Osteoblast (primary cell): ENCODE results near the gene GALC. TPM values are rescaled to one million over a fixed set of nuclear protein-coding genes. Genes with fewer than 3 reads are reported as not detected.
A peak's percentile ranks its signal among the peaks of the same experiment; 100 is the strongest.

Source experiments
- DNase-seq: peaks from one replicate; pipeline ENCODE4 v3.0.0; 2011; ENCODE audit warnings: low spot score, mixed read lengths; ENCODE audit not compliant: insufficient read length; ENCODE audit errors: missing footprints
- H2AFZ ChIP-seq: 2 replicates; pipeline ENCODE4 v1.6.0; 2011; ENCODE audit warnings: mild to moderate bottlenecking, low read length
- H3K27ac ChIP-seq: 2 replicates; pipeline ENCODE4 v1.5.1; 2011; ENCODE audit warnings: mild to moderate bottlenecking, low read depth, low read length, moderate library complexity
- H3K27me3 ChIP-seq: 2 replicates; pipeline ENCODE4 v1.6.0; 2012; ENCODE audit warnings: mild to moderate bottlenecking, control low read depth, inconsistent platforms, low read length, moderate library complexity; ENCODE audit not compliant: insufficient read depth
- H3K36me3 ChIP-seq: 2 replicates; pipeline ENCODE4 v1.5.1; 2011; ENCODE audit warnings: mild to moderate bottlenecking, low read length, control low read depth, moderate library complexity; ENCODE audit not compliant: insufficient read depth
- H3K4me1 ChIP-seq: 2 replicates; pipeline ENCODE4 v1.5.1; 2011; ENCODE audit warnings: mild to moderate bottlenecking, low read length, control low read depth, moderate library complexity; ENCODE audit not compliant: insufficient read depth
- H3K4me2 ChIP-seq: 2 replicates; pipeline ENCODE4 v1.6.0; 2011; ENCODE audit warnings: mild to moderate bottlenecking, low read length; ENCODE audit not compliant: insufficient read depth
- H3K4me3 ChIP-seq: fragments of 200-600 bp; sonication (generic); 3 replicates; pipeline ENCODE4 v1.5.1; 2012; ENCODE audit warnings: mild to moderate bottlenecking, low read length, inconsistent platforms; ENCODE audit not compliant: insufficient read depth
- H3K79me2 ChIP-seq: 2 replicates; pipeline ENCODE4 v1.6.0; 2012; ENCODE audit warnings: mild to moderate bottlenecking, low read length, control low read depth, inconsistent platforms; ENCODE audit not compliant: insufficient read depth
- H3K9me3 ChIP-seq: 2 replicates; pipeline ENCODE4 v1.5.1; 2011; ENCODE audit warnings: low read depth, low read length, control low read depth
- H4K20me1 ChIP-seq: 2 replicates; pipeline ENCODE4 v1.6.0; 2012; ENCODE audit warnings: mild to moderate bottlenecking, low read length, control low read depth; ENCODE audit not compliant: insufficient read depth
- small RNA-seq: library from RNA; depleted of rRNA; stranded (forward); fragments of <200 nt; gene quantifications from one replicate; pipeline ENCODE3, GENCODE V24; 2012
- total RNA-seq: library from RNA; depleted of rRNA; stranded (reverse); fragments of >200 nt; gene quantifications from 2 replicates; pipeline ENCODE4 v1.2.3, GENCODE V29; 2012
- TF ChIP-seq, protein P1 (sequence below): IDR thresholded peaks from 2 replicates; pipeline ENCODE4 v1.5.1; 2011; ENCODE audit warnings: mild to moderate bottlenecking, low read depth, low read length, moderate library complexity; ENCODE audit errors: extremely low read depth

GALC gene
- total RNA-seq, 1 donor, result 17.0 TPM

DNA sequence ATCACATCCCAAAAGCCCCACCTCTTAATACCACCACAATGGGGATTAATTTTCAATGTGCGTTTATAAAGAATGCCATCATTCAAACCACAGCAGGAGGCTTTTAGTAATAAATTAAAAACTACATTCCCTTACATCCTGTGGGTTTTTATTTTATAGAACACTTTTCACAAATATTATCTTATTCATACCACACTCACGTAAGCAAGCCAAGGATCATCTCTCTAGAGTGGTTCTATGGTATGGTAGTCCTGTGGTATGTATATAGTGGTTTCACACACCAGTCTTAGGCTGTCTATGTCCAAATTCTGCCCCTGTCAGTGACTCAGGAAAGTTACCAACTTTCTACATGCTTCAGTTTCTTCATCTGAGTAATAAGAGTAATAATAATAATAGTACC, 100.2 kb downstream of the GALC start:
- TF ChIP-seq, protein P1, sequence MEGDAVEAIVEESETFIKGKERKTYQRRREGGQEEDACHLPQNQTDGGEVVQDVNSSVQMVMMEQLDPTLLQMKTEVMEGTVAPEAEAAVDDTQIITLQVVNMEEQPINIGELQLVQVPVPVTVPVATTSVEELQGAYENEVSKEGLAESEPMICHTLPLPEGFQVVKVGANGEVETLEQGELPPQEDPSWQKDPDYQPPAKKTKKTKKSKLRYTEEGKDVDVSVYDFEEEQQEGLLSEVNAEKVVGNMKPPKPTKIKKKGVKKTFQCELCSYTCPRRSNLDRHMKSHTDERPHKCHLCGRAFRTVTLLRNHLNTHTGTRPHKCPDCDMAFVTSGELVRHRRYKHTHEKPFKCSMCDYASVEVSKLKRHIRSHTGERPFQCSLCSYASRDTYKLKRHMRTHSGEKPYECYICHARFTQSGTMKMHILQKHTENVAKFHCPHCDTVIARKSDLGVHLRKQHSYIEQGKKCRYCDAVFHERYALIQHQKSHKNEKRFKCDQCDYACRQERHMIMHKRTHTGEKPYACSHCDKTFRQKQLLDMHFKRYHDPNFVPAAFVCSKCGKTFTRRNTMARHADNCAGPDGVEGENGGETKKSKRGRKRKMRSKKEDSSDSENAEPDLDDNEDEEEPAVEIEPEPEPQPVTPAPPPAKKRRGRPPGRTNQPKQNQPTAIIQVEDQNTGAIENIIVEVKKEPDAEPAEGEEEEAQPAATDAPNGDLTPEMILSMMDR, result no peak
- Histone ChIP-seq H3K9me3 (no peaks in the 10 kb centered on the region), H3K4me2 (no peak overlapping the region), H3K4me3 (no peak overlapping the region), H4K20me1 (no peaks in the 10 kb centered on the region), H3K36me3 (no peaks in the 10 kb centered on the region), H3K27ac (no peak overlapping the region), H3K27me3 (no peaks in the 10 kb centered on the region), H3K4me1 (no peaks in the 10 kb centered on the region), H2AFZ (no peak overlapping the region), H3K79me2 (no peaks in the 10 kb centered on the region)
- no peak for DNase-seq

DNA sequence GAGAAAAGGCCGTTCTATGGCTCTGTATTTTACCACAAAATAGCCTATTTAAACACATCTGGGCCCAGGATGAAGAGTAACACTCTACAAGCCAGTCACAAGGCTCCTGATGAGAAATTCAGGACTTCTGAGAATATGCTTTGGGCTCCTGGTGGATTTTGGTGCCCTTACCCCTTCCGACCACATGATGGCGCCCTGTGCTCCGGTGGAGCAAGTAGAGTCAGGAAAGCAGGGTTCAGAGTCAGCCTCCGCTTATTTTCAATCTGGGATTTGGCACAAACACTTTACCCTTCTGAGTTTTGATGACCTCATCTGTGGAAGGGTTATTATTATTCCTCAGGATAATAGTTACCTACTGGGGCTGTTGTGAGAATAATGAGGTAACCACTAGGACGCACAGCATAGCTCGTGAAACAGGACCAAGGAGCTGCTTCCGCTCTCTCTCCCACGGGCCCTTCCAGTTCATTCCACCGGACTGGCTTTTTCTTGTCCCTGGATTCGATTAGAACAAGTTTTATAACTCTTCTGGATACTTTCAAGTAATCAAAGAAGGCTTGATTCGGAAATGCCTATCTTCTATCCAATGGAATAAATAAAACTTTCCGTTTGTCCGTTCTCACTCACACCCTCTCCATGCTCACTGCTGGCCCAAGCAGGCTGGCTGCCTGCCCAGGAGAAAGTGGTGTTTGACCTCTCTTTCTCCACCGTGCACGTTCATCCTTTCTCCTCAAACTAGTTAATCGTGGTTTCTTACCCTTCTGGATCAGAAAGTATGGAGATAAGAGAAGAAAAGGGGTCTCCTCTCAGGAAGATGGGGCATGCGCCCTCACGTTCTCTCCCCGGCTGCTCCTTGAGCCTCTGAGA, 104.6 kb downstream of the GALC start:
- no peak for DNase-seq

DNA sequence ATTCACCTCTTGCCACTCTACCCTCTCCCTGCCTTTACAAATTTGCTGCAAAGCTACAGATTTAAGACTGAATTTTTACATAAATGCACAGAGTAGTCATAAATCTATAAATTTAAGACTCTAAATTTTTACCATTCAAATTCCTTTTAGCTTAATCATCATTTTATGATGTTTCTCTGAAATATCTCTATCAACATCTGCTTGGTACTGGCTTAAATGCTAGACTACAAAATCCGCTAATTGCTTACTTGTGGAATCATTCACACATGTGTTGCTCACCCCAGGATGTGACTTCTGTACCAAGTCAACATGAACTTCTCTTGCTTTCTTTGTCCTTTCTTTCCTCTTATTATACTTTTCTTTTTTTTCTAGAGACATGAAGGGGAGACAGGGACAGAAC, 109.2 kb downstream of the GALC start:
- Histone ChIP-seq H3K9me3 (no peaks in the 10 kb centered on the region), H2AFZ (no peak overlapping the region), H3K4me3 (no peak overlapping the region), H3K4me1 (no peaks in the 10 kb centered on the region), H3K27me3 (no peaks in the 10 kb centered on the region), H3K27ac (no peak overlapping the region), H3K4me2 (no peak overlapping the region), H3K36me3 (no peaks in the 10 kb centered on the region), H3K79me2 (no peaks in the 10 kb centered on the region), H4K20me1 (no peaks in the 10 kb centered on the region)
- TF ChIP-seq, protein P1, result no peak
- DNase-seq, result no peak

More for the DNA sequence above, 104.6 kb downstream of the GALC start:
- no peaks in the 10 kb centered on the region for H3K9me3 ChIP-seq
- no peak overlapping the region for H3K4me3 ChIP-seq
- no peak overlapping the region for H2AFZ ChIP-seq
- no peaks in the 10 kb centered on the region for H3K36me3 ChIP-seq
- H3K27ac ChIP-seq, result no peak overlapping the region
- no peaks in the 10 kb centered on the region for H3K79me2 ChIP-seq
- no peaks in the 10 kb centered on the region for H3K27me3 ChIP-seq
- no peaks in the 10 kb centered on the region for H4K20me1 ChIP-seq
- TF ChIP-seq, protein P1, result peak; percentile 43
- H3K4me1 ChIP-seq, result no peaks in the 10 kb centered on the region
- no peak overlapping the region for H3K4me2 ChIP-seq

Small RNAs within 50 kb of the gene (small RNA-seq; reads per million reads assigned to genes)
- not detected for gene RNU6-835P

Other genes with a start within 250 kb of the GALC start
- gene GPR65, start 12.0 kb upstream of the GALC start, total RNA-seq, result under 0.01 TPM in 2 replicates